Keratinocyte (primary cell): Measurements from ENCODE around the gene IFNGR1. TPM values are rescaled to one million over a fixed set of nuclear protein-coding genes. Genes with fewer than 3 reads are reported as not detected.

ENCODE experiments used
- DNase-seq: peaks from one replicate; pipeline ENCODE4 v3.0.0-alpha.2; 2011; ENCODE audit warnings: low read depth, missing footprints, low spot score
- FAIRE-seq: peaks from 2 replicates; lab custom pipeline; 2011; peaks lifted over from hg19 to GRCh38; lab: Jason Lieb, UNC
- H2AFZ ChIP-seq: 2 replicates; pipeline ENCODE4 v1.6.0; 2012; ENCODE audit warnings: low read length, control low read depth, inconsistent platforms; ENCODE audit not compliant: control insufficient read depth
- H3K27ac ChIP-seq: 2 replicates; pipeline ENCODE4 v1.5.1; 2011; ENCODE audit warnings: low read length; ENCODE audit not compliant: control insufficient read depth, insufficient read depth
- H3K27me3 ChIP-seq: 3 replicates; pipeline ENCODE4 v1.6.0; 2011; ENCODE audit warnings: low read length; ENCODE audit not compliant: control insufficient read depth, insufficient read depth; ENCODE audit errors: extremely low read depth
- H3K36me3 ChIP-seq, 2 experiments: 2 replicates in 1 of 2; 3 replicates in 1 of 2; pipeline ENCODE4 v1.5.1; 2011; ENCODE audit warnings: low read length in 2 of 2, mild to moderate bottlenecking in 1 of 2; ENCODE audit not compliant: control insufficient read depth in 2 of 2, insufficient read depth in 2 of 2; ENCODE audit errors: extremely low read depth in 1 of 2
- H3K4me1 ChIP-seq: 3 replicates; pipeline ENCODE4 v1.5.1; 2011; ENCODE audit warnings: low read length; ENCODE audit not compliant: control insufficient read depth, insufficient read depth; ENCODE audit errors: extremely low read depth
- H3K4me2 ChIP-seq: 3 replicates; pipeline ENCODE4 v1.6.0; 2011; ENCODE audit warnings: low read depth, low read length; ENCODE audit not compliant: control insufficient read depth, insufficient read depth; ENCODE audit errors: extremely low read depth
- H3K4me3 ChIP-seq, 3 experiments: fragments of 200-600 bp in 1 of 3; sonication (generic) in 1 of 3; 2 replicates in 2 of 3; 3 replicates in 1 of 3; pipeline ENCODE4 v1.5.1; 2011 to 2016; ENCODE audit warnings: low read length in 3 of 3, mild to moderate bottlenecking in 3 of 3, control low read depth in 2 of 3, inconsistent platforms in 1 of 3, low read depth in 1 of 3, mixed read lengths in 1 of 3, mixed run types in 1 of 3, moderate library complexity in 1 of 3; ENCODE audit not compliant: control insufficient read depth in 2 of 3, insufficient read depth in 2 of 3; ENCODE audit errors: extremely low read depth in 1 of 3
- H3K79me2 ChIP-seq: 2 replicates; pipeline ENCODE4 v1.6.0; 2012; ENCODE audit warnings: low read length; ENCODE audit not compliant: control insufficient read depth, insufficient read depth
- H3K9ac ChIP-seq: 3 replicates; pipeline ENCODE4 v1.6.0; 2011; ENCODE audit warnings: low read length; ENCODE audit not compliant: control insufficient read depth, insufficient read depth; ENCODE audit errors: extremely low read depth
- H3K9me1 ChIP-seq: 3 replicates; pipeline ENCODE4 v1.6.0; 2011; ENCODE audit warnings: low read length; ENCODE audit not compliant: control insufficient read depth, insufficient read depth; ENCODE audit errors: extremely low read depth
- H3K9me3 ChIP-seq: 2 replicates; pipeline ENCODE4 v1.5.1; 2012; ENCODE audit warnings: low read depth, low read length; ENCODE audit not compliant: control insufficient read depth
- H4K20me1 ChIP-seq: 3 replicates; pipeline ENCODE4 v1.6.0; 2011; ENCODE audit warnings: low read length; ENCODE audit not compliant: control insufficient read depth, insufficient read depth; ENCODE audit errors: extremely low read depth
- CTCF ChIP-seq, 3 experiments: IDR thresholded peaks in 1 of 3; conservative IDR thresholded peaks in 1 of 3; optimal IDR thresholded peaks in 1 of 3; 2 replicates in 2 of 3; 3 replicates in 1 of 3; pipeline versions ENCODE3 to v1.5.1; 2011; ENCODE audit warnings: low read length in 3 of 3, mild to moderate bottlenecking in 3 of 3, moderate library complexity in 2 of 3, control low read depth in 1 of 3, inconsistent platforms in 1 of 3; ENCODE audit not compliant: insufficient read depth in 2 of 3; ENCODE audit errors: extremely low read depth in 1 of 3
- EZH2 ChIP-seq: IDR thresholded peaks from one replicate; pipeline ENCODE4 v1.6.1; 2012; ENCODE audit warnings: inconsistent platforms, mild to moderate bottlenecking, low read length, moderate library complexity
- dilution Hi-C: fragments of 300-500 bp; cut with MboI; formaldehyde crosslinking; loops from one replicate; pipeline ENCODE4 v1.7.0; 2020; ENCODE audit warnings: low sequenced_read_pairs; ENCODE audit not compliant: extremely low pct_ligation_motif_present
- polyA plus RNA-seq, 5 experiments: library from polyadenylated mRNA; depleted of rRNA in 3 of 5; stranded (reverse) in 3 of 5; stranded (forward) in 1 of 5; unstranded in 1 of 5; fragments of >200 nt; gene quantifications; 1 replicate in 1 of 5; 2 replicates in 3 of 5; 3 replicates in 1 of 5; pipeline versions ENCODE4 v1.2.1 to v1.2.3, GENCODE V29; 2011 to 2012; ENCODE audit warnings: missing spikeins in 2 of 5, low read depth in 1 of 5, low replicate concordance in 1 of 5

Gene IFNGR1
- polyA plus RNA-seq, 1 donor (not counting 4 experiments of a cell fraction or from before 2014, with no cell fraction given), result 109 TPM

DNA sequence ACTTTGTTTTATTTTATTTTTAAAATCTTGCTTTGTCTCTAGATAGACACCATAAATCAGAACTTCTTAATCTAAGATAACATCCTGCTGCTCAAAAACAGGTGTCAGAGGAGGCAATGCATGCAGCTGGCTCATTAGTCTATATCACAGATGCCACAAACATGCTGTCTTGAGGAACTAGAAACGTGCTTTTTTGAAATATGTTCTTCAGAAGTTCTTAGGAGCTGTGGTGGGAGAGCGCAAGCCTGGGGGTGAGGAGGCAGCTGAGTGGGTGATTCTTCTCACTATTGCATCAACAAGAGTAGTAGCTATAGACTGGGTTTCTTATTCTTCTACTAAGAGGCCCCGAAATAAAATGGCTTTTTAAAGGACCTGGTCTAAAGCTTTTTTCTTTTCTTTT lies 69.1 kb downstream of the IFNGR1 start:
- Histone ChIP-seq H3K4me3 (no peak overlapping the region), H2AFZ (no peak overlapping the region), H3K79me2 (no peaks in the 10 kb centered on the region), H3K36me3 (no peaks in the 10 kb centered on the region), H3K9ac (no peak overlapping the region), H3K9me1 (no peaks in the 10 kb centered on the region), H3K27ac (no peak overlapping the region), H3K9me3 (no peaks in the 10 kb centered on the region), H4K20me1 (no peaks in the 10 kb centered on the region), H3K27me3 (no peaks in the 10 kb centered on the region), H3K4me1 (no peaks in the 10 kb centered on the region), H3K4me2 (no peak overlapping the region)
- FAIRE-seq (no peak), DNase-seq (no peak)
- dilution Hi-C loops, result no loop called here
- TF ChIP-seq CTCF (optimal IDR thresholded peaks at IDR 0.05 in 1 of 3, IDR thresholded peaks at IDR 0.05 in 1 of 3, conservative IDR thresholded peaks at IDR 0.05 in 1 of 3; ENCODE audit: extremely low read depth in 1 of 3, insufficient read depth in 2 of 3, low read length in 3 of 3), result no peak
- no peak for TF ChIP-seq EZH2

GRCh38 chr6:137149035-137149393 lies 70.2 kb downstream of the IFNGR1 start:
- Histone ChIP-seq H3K4me3 (no peak overlapping the region), H3K9ac (no peak overlapping the region), H3K4me1 (no peaks in the 10 kb centered on the region), H4K20me1 (no peaks in the 10 kb centered on the region), H3K79me2 (no peaks in the 10 kb centered on the region), H3K36me3 (no peaks in the 10 kb centered on the region), H3K4me2 (no peak overlapping the region), H3K27ac (no peak overlapping the region), H2AFZ (no peak overlapping the region), H3K27me3 (no peaks in the 10 kb centered on the region), H3K9me3 (no peaks in the 10 kb centered on the region), H3K9me1 (no peaks in the 10 kb centered on the region)
- FAIRE-seq (no peak), DNase-seq (no peak)
- dilution Hi-C loops, result no loop called here
- TF ChIP-seq CTCF (optimal IDR thresholded peaks at IDR 0.05 in 1 of 3, IDR thresholded peaks at IDR 0.05 in 1 of 3, conservative IDR thresholded peaks at IDR 0.05 in 1 of 3; ENCODE audit: extremely low read depth in 1 of 3, insufficient read depth in 2 of 3, low read length in 3 of 3), result no peak
